Activated T-cell treated with anti-CD3 and anti-CD28 coated beads, Interleukin-2, amount 50 U/mL, for 4 hours (primary cell): ENCODE results near the gene OSR1. TPM values are rescaled to one million over a fixed set of nuclear protein-coding genes. Genes with fewer than 3 reads are reported as not detected.
"Not testable (repeated sequence)": the region's sequence is repeated elsewhere in the genome, so short reads cannot be mapped to it uniquely, and the experiment has no call there.

Experiments used
- ATAC-seq, 2 donors: fragments of 200-7000 bp; cut with Tn5 transposase; one replicate each; pipeline ENCODE4 v1.10.0; 2021
- DNase-seq: peaks from one replicate; pipeline ENCODE4 v3.0.0-alpha.2; 2020
- H3K27me3 Mint-ChIP-seq: one replicate; pipeline ENCODE4 v1.8.0; 2021; ENCODE audit warnings: low read depth, mixed read lengths
- H3K36me3 Mint-ChIP-seq: one replicate; pipeline ENCODE4 v1.8.0; 2022; ENCODE audit warnings: mixed read lengths; ENCODE audit not compliant: insufficient read depth
- H3K4me1 Mint-ChIP-seq: one replicate; pipeline ENCODE4 v1.8.0; 2021; ENCODE audit warnings: low read depth, mixed read lengths
- H3K4me3 Mint-ChIP-seq: one replicate; pipeline ENCODE4 v1.8.0; 2021; ENCODE audit warnings: mild to moderate bottlenecking, moderate library complexity, mixed read lengths
- H3K9me3 Mint-ChIP-seq: one replicate; pipeline ENCODE4 v1.8.0; 2021; ENCODE audit warnings: mixed read lengths
- total RNA-seq, 3 donors: library from RNA; stranded (reverse); gene quantifications; one replicate each; pipeline ENCODE4 v1.2.1, GENCODE V29; 2021

Gene OSR1
- total RNA-seq, result not detected

- ATAC-seq (peak; percentile 41 to 44), DNase-seq (no peak)
- Mint-ChIP-seq H3K36me3 (no peaks in the 10 kb centered on the region), H3K9me3 (no peaks in the 10 kb centered on the region), H3K27me3 (peaks cover 89% of the 10 kb centered on the region), H3K4me1 (peaks cover 51% of the 10 kb centered on the region), H3K4me3 (peak within 1 kb of the TSS; percentile 46)
Measured at GRCh38 chr2:19358242-19359020, at the start of gene OSR1. OSR1 (minus strand) TSS chr2:19358623; CDS start chr2:19353805, 4,818 bp downstream.

- Mint-ChIP-seq H3K27me3 (peaks cover 24% of the 10 kb centered on the region), H3K4me3 (no peak overlapping the region), H3K36me3 (no peaks in the 10 kb centered on the region), H3K9me3 (no peaks in the 10 kb centered on the region), H3K4me1 (no peaks in the 10 kb centered on the region)
- ATAC-seq (no peak), DNase-seq (no peak)
Measured at GRCh38 chr2:19403785-19404184, 45.4 kb upstream of the OSR1 start.

- Mint-ChIP-seq H3K4me3 (no peak overlapping the region), H3K36me3 (no peaks in the 10 kb centered on the region), H3K27me3 (peaks cover 30% of the 10 kb centered on the region), H3K4me1 (no peaks in the 10 kb centered on the region), H3K9me3 (no peaks in the 10 kb centered on the region)
- ATAC-seq, result no peak
- no peak for DNase-seq
Measured at GRCh38 chr2:19392191-19392590, 33.8 kb upstream of the OSR1 start.

GRCh38 chr2:19389469-19389868 lies 31.0 kb upstream of the OSR1 start:
- H3K36me3 Mint-ChIP-seq, H3K9me3 Mint-ChIP-seq, ATAC-seq, H3K4me1 Mint-ChIP-seq, H3K4me3 Mint-ChIP-seq, DNase-seq: not testable (repeated sequence)
- peaks cover 28% of the 10 kb centered on the region for H3K27me3 Mint-ChIP-seq

GRCh38 chr2:19380532-19380931 lies 22.1 kb upstream of the OSR1 start:
- H3K36me3 Mint-ChIP-seq, result no peaks in the 10 kb centered on the region
- peaks cover 11% of the 10 kb centered on the region for H3K27me3 Mint-ChIP-seq
- no peak overlapping the region for H3K4me3 Mint-ChIP-seq
- DNase-seq (no peak), ATAC-seq (no peak)
- no peaks in the 10 kb centered on the region for H3K9me3 Mint-ChIP-seq
- no peaks in the 10 kb centered on the region for H3K4me1 Mint-ChIP-seq

GRCh38 chr2:19378939-19379338 lies 20.5 kb upstream of the OSR1 start:
- DNase-seq, result no peak
- no peak overlapping the region for H3K4me3 Mint-ChIP-seq
- no peaks in the 10 kb centered on the region for H3K9me3 Mint-ChIP-seq
- H3K36me3 Mint-ChIP-seq, result no peaks in the 10 kb centered on the region
- ATAC-seq, result no peak
- peaks cover 15% of the 10 kb centered on the region for H3K27me3 Mint-ChIP-seq
- H3K4me1 Mint-ChIP-seq, result no peaks in the 10 kb centered on the region

GRCh38 chr2:19377717-19378116 lies 19.3 kb upstream of the OSR1 start:
- H3K36me3 Mint-ChIP-seq, result no peaks in the 10 kb centered on the region

GRCh38 chr2:19373352-19373751 lies 14.9 kb upstream of the OSR1 start:
- H3K4me1 Mint-ChIP-seq, result no peaks in the 10 kb centered on the region
- no peaks in the 10 kb centered on the region for H3K36me3 Mint-ChIP-seq
- ATAC-seq, result no peak
- no peak for DNase-seq
- no peak overlapping the region for H3K4me3 Mint-ChIP-seq
- H3K27me3 Mint-ChIP-seq, result peaks cover 19% of the 10 kb centered on the region
- H3K9me3 Mint-ChIP-seq, result no peaks in the 10 kb centered on the region

More at GRCh38 chr2:19377717-19378116, 19.3 kb upstream of the OSR1 start:
- no peaks in the 10 kb centered on the region for H3K9me3 Mint-ChIP-seq
- H3K27me3 Mint-ChIP-seq, result peaks cover 21% of the 10 kb centered on the region
- no peaks in the 10 kb centered on the region for H3K4me1 Mint-ChIP-seq
- DNase-seq (no peak), ATAC-seq (no peak)
- H3K4me3 Mint-ChIP-seq, result no peak overlapping the region

- H3K27me3 Mint-ChIP-seq, result peaks cover 19% of the 10 kb centered on the region
- no peaks in the 10 kb centered on the region for H3K9me3 Mint-ChIP-seq
- H3K4me3 Mint-ChIP-seq, result no peak overlapping the region
- no peaks in the 10 kb centered on the region for H3K36me3 Mint-ChIP-seq
- no peak for DNase-seq
- no peak for ATAC-seq
- no peaks in the 10 kb centered on the region for H3K4me1 Mint-ChIP-seq
Measured at GRCh38 chr2:19371996-19372582, 13.7 kb upstream of the OSR1 start.

GRCh38 chr2:19369341-19369955 lies 11.0 kb upstream of the OSR1 start:
- no peak for DNase-seq
- H3K4me1 Mint-ChIP-seq, result no peaks in the 10 kb centered on the region
- H3K36me3 Mint-ChIP-seq, result no peaks in the 10 kb centered on the region
- H3K4me3 Mint-ChIP-seq, result no peak overlapping the region
- peaks cover 17% of the 10 kb centered on the region for H3K27me3 Mint-ChIP-seq
- no peak for ATAC-seq
- no peaks in the 10 kb centered on the region for H3K9me3 Mint-ChIP-seq

- Mint-ChIP-seq H3K4me1 (peaks cover 1% of the 10 kb centered on the region), H3K9me3 (no peaks in the 10 kb centered on the region), H3K27me3 (peaks cover 13% of the 10 kb centered on the region), H3K36me3 (no peaks in the 10 kb centered on the region), H3K4me3 (no peak overlapping the region)
- ATAC-seq, result no peak
- DNase-seq, result no peak
Measured at GRCh38 chr2:19368760-19369159, 10.3 kb upstream of the OSR1 start.

GRCh38 chr2:19367326-19367725 lies 8.9 kb upstream of the OSR1 start:
- ATAC-seq, result no peak
- no peak overlapping the region for H3K4me3 Mint-ChIP-seq
- peaks cover 19% of the 10 kb centered on the region for H3K27me3 Mint-ChIP-seq
- no peaks in the 10 kb centered on the region for H3K9me3 Mint-ChIP-seq
- no peak for DNase-seq
- peaks cover 16% of the 10 kb centered on the region for H3K4me1 Mint-ChIP-seq
- H3K36me3 Mint-ChIP-seq, result no peaks in the 10 kb centered on the region

- no peak for DNase-seq
- no peak overlapping the region for H3K4me3 Mint-ChIP-seq
- no peaks in the 10 kb centered on the region for H3K36me3 Mint-ChIP-seq
- no peaks in the 10 kb centered on the region for H3K9me3 Mint-ChIP-seq
- no peak for ATAC-seq
- peaks cover 33% of the 10 kb centered on the region for H3K27me3 Mint-ChIP-seq
- peaks cover 30% of the 10 kb centered on the region for H3K4me1 Mint-ChIP-seq
Measured at GRCh38 chr2:19365126-19365525, 6.7 kb upstream of the OSR1 start.

GRCh38 chr2:19364014-19364413 lies 5.6 kb upstream of the OSR1 start:
- Mint-ChIP-seq H3K9me3 (no peaks in the 10 kb centered on the region), H3K4me1 (peaks cover 32% of the 10 kb centered on the region), H3K27me3 (peaks cover 43% of the 10 kb centered on the region), H3K4me3 (peak overlapping the region; percentile 92), H3K36me3 (no peaks in the 10 kb centered on the region)
- DNase-seq (no peak), ATAC-seq (no peak)

- ATAC-seq (no peak), DNase-seq (no peak)
- peaks cover 33% of the 10 kb centered on the region for H3K4me1 Mint-ChIP-seq
- no peaks in the 10 kb centered on the region for H3K9me3 Mint-ChIP-seq
- H3K4me3 Mint-ChIP-seq, result peak overlapping the region; percentile 92
- H3K36me3 Mint-ChIP-seq, result no peaks in the 10 kb centered on the region
- H3K27me3 Mint-ChIP-seq, result peaks cover 46% of the 10 kb centered on the region
Measured at GRCh38 chr2:19363474-19363778, 5.0 kb upstream of the OSR1 start.
